ENCODE measurements around the gene OR2T1. TPM values are rescaled to one million over a fixed set of nuclear protein-coding genes. Genes with fewer than 3 reads are reported as not detected.

The OR2T1 gene
- total RNA-seq: not detected in 2 replicates

GRCh38 chr1:248402748-248403147, at the start of gene OR2T1:
Gene OR2T1 (plus strand): TSS chr1:248403048. CDS start chr1:248406148, 3,100 bp downstream.

DNA sequence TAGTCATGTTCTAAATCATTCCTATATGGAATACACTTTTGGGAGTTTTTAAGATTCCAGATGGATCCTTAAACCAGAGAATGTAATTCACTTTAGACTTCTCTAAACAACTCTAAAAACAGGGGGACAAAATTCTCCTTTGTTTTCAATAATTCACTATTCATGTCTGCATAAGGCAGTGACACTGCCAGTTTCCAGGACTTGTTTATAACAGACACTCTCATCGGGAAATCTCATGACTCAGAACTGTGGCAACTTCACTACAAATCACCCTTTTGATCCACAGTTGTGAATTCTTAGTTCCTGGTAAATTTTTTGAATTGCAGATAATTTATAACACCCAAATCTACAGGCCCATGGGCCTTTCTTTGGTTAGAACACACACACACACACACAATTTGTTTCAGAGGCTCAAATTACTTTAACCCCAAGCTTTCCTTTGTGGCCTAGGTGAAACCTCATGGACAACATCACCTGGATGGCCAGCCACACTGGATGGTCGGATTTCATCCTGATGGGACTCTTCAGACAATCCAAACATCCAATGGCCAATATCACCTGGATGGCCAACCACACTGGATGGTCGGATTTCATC, 41.6 kb upstream of the OR2T1 start, which contains the start of gene OR2T4:
Gene OR2T4 (plus strand): TSS at position 545 of the 595 bp plus-strand sequence. CDS start 0 bp downstream, at position 545.

DNA sequence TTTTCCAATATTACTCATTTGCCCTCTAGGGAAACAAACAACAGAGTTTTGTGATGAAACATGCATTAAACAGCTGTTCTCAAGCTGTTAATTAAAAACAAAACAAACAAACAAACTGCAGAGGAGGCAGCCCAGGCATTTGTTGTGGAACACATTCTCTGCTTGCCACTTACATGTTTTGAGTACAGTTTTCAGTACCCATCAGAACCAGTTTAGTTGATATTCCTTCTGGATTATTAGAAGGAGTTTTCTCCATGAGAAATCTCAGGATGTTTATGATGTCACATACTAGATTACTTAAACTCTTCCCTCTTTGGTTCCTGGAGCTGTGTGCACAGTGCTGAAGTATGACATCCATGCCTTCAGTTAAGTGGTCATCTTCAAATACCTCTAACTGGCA, 27.4 kb upstream of the OR2T1 start, which contains the start of gene OR2T6:
Gene OR2T6 (plus strand): TSS at position 301 of the 400 bp plus-strand sequence. CDS start 11,863 bp downstream, outside the sequence.

GRCh38 chr1:248445399-248445798, 42.6 kb downstream of the OR2T1 start, which contains the start of gene OR2T2:
Gene OR2T2 (plus strand): TSS chr1:248445637. CDS start chr1:248452798, 7,161 bp downstream.

Other genes starting within 250 kb of the OR2T1 start
- not detected in 2 replicates for gene OR2M2, start 228.2 kb upstream of the OR2T1 start, total RNA-seq
- not detected in 2 replicates for gene OR2M3, start 205.8 kb upstream of the OR2T1 start, total RNA-seq
- gene OR2M4, start 171.6 kb upstream of the OR2T1 start, total RNA-seq: not detected in 2 replicates
- not detected in 2 replicates for gene OR2T33, start 125.1 kb upstream of the OR2T1 start, total RNA-seq
- under 0.01 TPM in 1 of 2 replicates, not detected in the other for gene OR2T12, start 99.6 kb upstream of the OR2T1 start, total RNA-seq
- gene OR2M7, start 78.5 kb upstream of the OR2T1 start, total RNA-seq: not detected in 2 replicates
- not detected in 2 replicates for gene OR14C36, start 54.3 kb upstream of the OR2T1 start, total RNA-seq
- gene OR2T4, start 41.4 kb upstream of the OR2T1 start, total RNA-seq: not detected in 2 replicates
- gene OR2T6, start 27.3 kb upstream of the OR2T1 start, total RNA-seq: not detected in 2 replicates
- gene OR2T2, start 42.6 kb downstream of the OR2T1 start, total RNA-seq: not detected in 2 replicates
- not detected in 2 replicates for gene OR2T3, start 70.3 kb downstream of the OR2T1 start, total RNA-seq
- not detected in 2 replicates for gene OR2T5, start 85.5 kb downstream of the OR2T1 start, total RNA-seq
- gene OR2G6, start 105.0 kb downstream of the OR2T1 start, total RNA-seq: not detected in 2 replicates
- gene OR2T29, start 159.7 kb downstream of the OR2T1 start, total RNA-seq: not detected in 2 replicates
- not detected in 2 replicates for gene OR2T34, start 171.7 kb downstream of the OR2T1 start, total RNA-seq
- not detected in 2 replicates for gene OR2T10, start 194.7 kb downstream of the OR2T1 start, total RNA-seq
- gene OR2T11, start 232.0 kb downstream of the OR2T1 start, total RNA-seq: not detected in 2 replicates
- not detected in 2 replicates for gene OR2T35, start 242.2 kb downstream of the OR2T1 start, total RNA-seq

All from bladder microvascular endothelial cell (primary cell).